HG03103 (cell line): ENCODE measurements around the gene NRSN2.
"Not testable (repeated sequence)": the region's sequence is repeated elsewhere in the genome, so short reads cannot be mapped to it uniquely, and the experiment has no call there.

ENCODE experiments used
- ATAC-seq: cut with Tn5 transposase; IDR thresholded peaks from one replicate; pipeline ENCODE4 v1.9.1; 2021; ENCODE audit warnings: low read depth; ENCODE audit not compliant: unreplicated experiment

Gene NRSN2

DNA sequence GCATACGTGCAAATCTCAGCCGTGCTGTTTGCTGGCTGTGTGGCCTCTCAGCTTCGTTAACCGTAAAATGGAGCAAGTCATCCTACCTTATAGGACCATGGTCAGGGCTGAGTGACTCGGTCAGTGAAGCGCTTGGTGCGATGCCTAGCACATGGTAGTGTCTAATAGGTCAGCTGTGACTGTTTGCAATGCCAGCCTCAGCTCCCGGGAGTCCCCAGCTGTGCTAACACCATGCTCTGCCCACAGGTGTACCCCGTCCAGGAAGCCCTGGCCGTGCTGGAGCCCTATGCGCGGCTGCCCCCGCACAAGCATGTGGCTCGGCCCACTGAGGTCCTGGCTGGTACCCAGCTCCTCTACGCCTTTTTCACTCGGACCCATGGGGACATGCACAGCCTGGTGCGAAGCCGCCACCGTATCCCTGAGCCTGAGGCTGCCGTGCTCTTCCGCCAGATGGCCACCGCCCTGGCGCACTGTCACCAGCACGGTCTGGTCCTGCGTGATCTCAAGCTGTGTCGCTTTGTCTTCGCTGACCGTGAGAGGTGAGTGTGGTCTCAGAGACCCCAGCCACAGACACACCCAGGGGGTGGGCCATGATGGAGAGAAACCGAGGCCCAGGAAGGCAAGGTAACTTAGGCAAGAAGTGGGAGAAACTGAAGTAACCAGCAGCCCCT is 44.3 kb downstream of the NRSN2 start:
- ATAC-seq: no peak

GRCh38 chr20:393296-393695 is 46.4 kb downstream of the NRSN2 start:
- not testable (repeated sequence) for ATAC-seq

GRCh38 chr20:396252-396618 is 49.3 kb downstream of the NRSN2 start:
- ATAC-seq: no peak

DNA sequence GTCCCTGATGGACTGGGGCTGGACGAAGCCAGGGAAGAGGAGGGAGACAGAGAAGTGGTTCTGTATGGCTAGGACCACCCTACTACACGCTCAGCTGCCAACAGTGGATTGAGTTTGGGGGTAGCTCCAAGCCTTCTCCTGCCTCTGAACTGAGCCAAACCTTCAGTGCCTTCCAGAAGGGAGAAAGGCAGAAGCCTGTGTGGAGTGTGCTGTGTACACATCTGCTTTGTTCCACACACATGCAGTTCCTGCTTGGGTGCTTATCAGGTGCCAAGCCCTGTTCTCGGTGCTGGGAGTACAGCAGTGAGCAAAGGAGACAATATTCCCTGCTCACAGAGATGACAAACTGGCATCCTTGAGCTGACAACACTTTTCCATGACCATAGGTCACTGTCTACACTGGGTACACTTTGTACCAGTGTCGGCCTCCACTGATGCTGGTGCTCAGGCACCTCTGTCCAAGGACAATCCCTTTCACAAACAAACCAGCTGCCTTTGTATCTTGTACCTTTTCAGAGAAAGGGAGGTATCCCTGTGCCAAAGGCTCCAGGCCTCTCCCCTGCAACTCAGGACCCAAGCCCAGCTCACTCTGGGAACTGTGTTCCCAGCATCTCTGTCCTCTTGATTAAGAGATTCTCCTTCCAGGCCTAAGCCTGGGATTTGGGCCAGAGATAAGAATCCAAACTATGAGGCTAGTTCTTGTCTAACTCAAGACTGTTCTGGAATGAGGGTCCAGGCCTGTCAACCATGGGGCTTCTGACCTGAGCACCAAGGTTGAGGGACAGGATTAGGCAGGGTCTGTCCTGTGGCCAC is 49.9 kb downstream of the NRSN2 start:
- no peak for ATAC-seq

- ATAC-seq: no peak
These were observed 50.7 kb downstream of the NRSN2 start for GRCh38 chr20:397432-398237.

- no peak for ATAC-seq
These were observed 52.3 kb downstream of the NRSN2 start for GRCh38 chr20:399182-399707.

DNA sequence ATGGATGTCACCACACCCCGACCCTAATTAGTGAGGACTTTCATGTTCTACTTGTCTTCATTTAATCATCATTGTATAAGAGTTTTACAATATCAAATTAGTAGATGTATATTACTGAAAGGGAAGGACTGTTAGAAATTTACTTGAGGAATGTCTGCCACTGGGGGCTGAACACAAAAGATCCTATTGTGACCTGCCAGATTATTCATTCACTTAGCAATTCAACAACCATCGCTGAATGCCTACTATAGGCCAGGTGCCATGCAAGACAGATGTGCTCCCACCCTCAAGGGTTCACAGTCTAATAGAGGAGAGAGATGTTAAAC is 53.2 kb downstream of the NRSN2 start:
- ATAC-seq: no peak

- ATAC-seq: no peak
These were observed 53.8 kb downstream of the NRSN2 start for GRCh38 chr20:400454-401275.

GRCh38 chr20:401682-402495 is 55.0 kb downstream of the NRSN2 start:
- no peak for ATAC-seq

GRCh38 chr20:402496-402885 is 55.6 kb downstream of the NRSN2 start:
- ATAC-seq: no peak

- ATAC-seq: no peak
These were observed 56.1 kb downstream of the NRSN2 start for GRCh38 chr20:402898-403581.

DNA sequence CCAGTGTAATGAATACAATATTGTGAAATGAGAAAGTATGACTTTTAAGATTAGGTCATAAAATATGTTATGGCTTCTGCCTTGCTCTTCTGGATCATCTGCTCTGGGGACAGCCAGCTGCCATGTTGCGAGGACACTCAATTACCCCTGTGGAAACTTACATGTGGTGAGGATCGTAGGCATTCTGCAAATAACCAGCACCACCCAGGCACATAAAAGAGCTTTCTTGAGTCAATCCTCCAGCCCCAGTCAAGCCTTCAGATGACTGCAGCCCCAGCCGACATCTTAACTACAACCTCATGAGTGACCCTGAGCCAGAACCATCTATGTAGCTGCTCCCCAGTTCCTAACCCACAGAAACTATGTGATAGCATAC is 56.7 kb downstream of the NRSN2 start:
- no peak for ATAC-seq

- no peak for ATAC-seq
These were observed 57.2 kb downstream of the NRSN2 start for GRCh38 chr20:404088-404487.
